Measurements from ENCODE around the gene PTPRT.

PTPRT gene

GRCh38 chr20:42461965-42462593 lies 727.6 kb downstream of the PTPRT start:
- DNase-seq (ENCODE audit: low spot score), result no peak

GRCh38 chr20:42461291-42461690 lies 728.4 kb downstream of the PTPRT start:
- no peak for DNase-seq (ENCODE audit: low spot score)

GRCh38 chr20:42447270-42447669 lies 742.4 kb downstream of the PTPRT start:
- no peak for DNase-seq (ENCODE audit: low spot score)

GRCh38 chr20:42444799-42445198 lies 744.9 kb downstream of the PTPRT start:
- no peak for DNase-seq (ENCODE audit: low spot score)

- DNase-seq (ENCODE audit: low spot score), result no peak
Observed at GRCh38 chr20:42443200-42443599, 746.5 kb downstream of the PTPRT start.

GRCh38 chr20:42442716-42443115 lies 747.0 kb downstream of the PTPRT start:
- no peak for DNase-seq (ENCODE audit: low spot score)

GRCh38 chr20:42441864-42442331 lies 747.8 kb downstream of the PTPRT start:
- peak; percentile 0 for DNase-seq (ENCODE audit: low spot score)

GRCh38 chr20:42441196-42441863 lies 748.4 kb downstream of the PTPRT start:
- DNase-seq (ENCODE audit: low spot score), result no peak

GRCh38 chr20:42435230-42435629 lies 754.5 kb downstream of the PTPRT start:
- DNase-seq (ENCODE audit: low spot score), result no peak

GRCh38 chr20:42432496-42433334 lies 757.0 kb downstream of the PTPRT start:
- DNase-seq (ENCODE audit: low spot score), result no peak

- no peak for DNase-seq (ENCODE audit: low spot score)
Observed at GRCh38 chr20:42430598-42430997, 759.1 kb downstream of the PTPRT start.

GRCh38 chr20:42429761-42430458 lies 759.8 kb downstream of the PTPRT start:
- no peak for DNase-seq (ENCODE audit: low spot score)

- no peak for DNase-seq (ENCODE audit: low spot score)
Observed at GRCh38 chr20:42419814-42420532, 769.7 kb downstream of the PTPRT start.

- DNase-seq (ENCODE audit: low spot score), result no peak
Observed at GRCh38 chr20:42406826-42407225, 782.9 kb downstream of the PTPRT start.

GRCh38 chr20:42402455-42402854 lies 787.3 kb downstream of the PTPRT start:
- DNase-seq (ENCODE audit: low spot score), result no peak

GRCh38 chr20:42401613-42402012 lies 788.1 kb downstream of the PTPRT start:
- no peak for DNase-seq (ENCODE audit: low spot score)

GRCh38 chr20:42399802-42400201 lies 789.9 kb downstream of the PTPRT start:
- no peak for DNase-seq (ENCODE audit: low spot score)

- no peak for DNase-seq (ENCODE audit: low spot score)
Observed at GRCh38 chr20:42392442-42392841, 797.3 kb downstream of the PTPRT start.

- no peak for DNase-seq (ENCODE audit: low spot score)
Observed at GRCh38 chr20:42391807-42392206, 797.9 kb downstream of the PTPRT start.

- DNase-seq (ENCODE audit: low spot score), result no peak
Observed at GRCh38 chr20:42380287-42380686, 809.4 kb downstream of the PTPRT start.

- DNase-seq (ENCODE audit: low spot score), result no peak
Observed at GRCh38 chr20:42379385-42379784, 810.3 kb downstream of the PTPRT start.

GRCh38 chr20:42378826-42379225 lies 810.9 kb downstream of the PTPRT start:
- no peak for DNase-seq (ENCODE audit: low spot score)

Measured in cerebellar cortex (tissue), 1 donor.